ENCODE results near the gene BLVRB. TPM values are rescaled to one million over a fixed set of nuclear protein-coding genes. Genes with fewer than 3 reads are reported as not detected.

Gene BLVRB
- total RNA-seq, 1 experiment from 2014 or later: 35.1 TPM

- Mint-ChIP-seq H3K9me3 (no peaks in the 10 kb centered on the region), H3K4me1 (peaks cover 9% of the 10 kb centered on the region), H3K36me3 (no peaks in the 10 kb centered on the region), H3K27ac (peak overlapping the region; percentile 47; the same call in 1 of the 2 replicates), H3K4me3 (peak overlapping the region; percentile 53), H3K27me3 (ENCODE audit: low read depth) (peaks cover 37% of the 10 kb centered on the region)
- ChIA-PET CTCF (interaction anchor here (1.0 to 1.7 kb wide), 3 partner anchors 14 to 66 kb away, joined by 4 to 10 read pairs (median 4); no protein-coding TSS in a partner anchor), POLR2A (interaction anchor here (0.5 kb wide), 1 partner anchor 22 kb away, joined by 3 read pairs; no protein-coding TSS in a partner anchor)
- DNase-seq (ENCODE audit: low spot score) (peak; percentile 92), ATAC-seq (peak; percentile 92)
- no peak for TF ChIP-seq HMGA2 (CRISPR knock-in tag; IDR thresholded peaks at IDR 0.05)
- 0 out of 2 replicates have a peak, but pooled peaks have one; percentile 41 for TF ChIP-seq CREB1 (CRISPR knock-in tag; IDR thresholded peaks at IDR 0.05)
- peak; percentile 69; the same call in 1 of the 2 replicates for TF ChIP-seq NFE2L1 (CRISPR knock-in tag; IDR thresholded peaks at IDR 0.05)
- TF ChIP-seq ZNF121 (CRISPR knock-in tag; IDR thresholded peaks at IDR 0.05): peak; percentile 43; the same call in 1 of the 2 replicates
- TF ChIP-seq E2F1 (CRISPR knock-in tag; IDR thresholded peaks at IDR 0.05): no peak
- peak; percentile 86 for TF ChIP-seq USF2 (CRISPR knock-in tag; IDR thresholded peaks at IDR 0.05)
- 0 out of 2 replicates have a peak, but pooled peaks have one; percentile 26 for TF ChIP-seq ZNF317 (CRISPR knock-in tag; IDR thresholded peaks at IDR 0.05; ENCODE audit: borderline replicate concordance, low read depth)
- peak; percentile 90 for TF ChIP-seq TEAD1 (CRISPR knock-in tag; IDR thresholded peaks at IDR 0.05)
- peak; percentile 97 for TF ChIP-seq MAX (CRISPR knock-in tag; IDR thresholded peaks at IDR 0.05)
- no peak for TF ChIP-seq ZMAT4 (CRISPR knock-in tag; IDR thresholded peaks at IDR 0.05)
- peak; percentile 88 for TF ChIP-seq USF1 (CRISPR knock-in tag; IDR thresholded peaks at IDR 0.05)
- peak; percentile 73 for TF ChIP-seq SP1 (CRISPR knock-in tag; conservative IDR thresholded peaks at IDR 0.05)
- TF ChIP-seq NR3C1 (CRISPR knock-in tag; conservative IDR thresholded peaks at IDR 0.05; ENCODE audit: low read depth): no peak
- peak; percentile 76; the same call in 1 of the 2 replicates for TF ChIP-seq FOXP1 (CRISPR knock-in tag; IDR thresholded peaks at IDR 0.05; ENCODE audit: borderline replicate concordance)
- TF ChIP-seq FOXP4 (CRISPR knock-in tag; IDR thresholded peaks at IDR 0.05): peak; percentile 95
- no peak for TF ChIP-seq FOXJ3 (CRISPR knock-in tag; IDR thresholded peaks at IDR 0.05; ENCODE audit: borderline replicate concordance)
- 0 out of 2 replicates have a peak, but pooled peaks have one; percentile 39 for TF ChIP-seq SMAD4 (CRISPR knock-in tag; IDR thresholded peaks at IDR 0.05)
- TF ChIP-seq ZNF416 (CRISPR knock-in tag; IDR thresholded peaks at IDR 0.05): no peak
- TF ChIP-seq NR1H2 (CRISPR knock-in tag; IDR thresholded peaks at IDR 0.05): no peak
- TF ChIP-seq GABPB1 (CRISPR knock-in tag; IDR thresholded peaks at IDR 0.05): no peak
- TF ChIP-seq ZNF219 (CRISPR knock-in tag; IDR thresholded peaks at IDR 0.05; ENCODE audit: borderline replicate concordance): peak; percentile 49; the same call in 1 of the 2 replicates
- peak; percentile 89 for TF ChIP-seq IRF1 (CRISPR knock-in tag; IDR thresholded peaks at IDR 0.05)
- peak; percentile 65; the same call in 1 of the 2 replicates for TF ChIP-seq ETV6 (CRISPR knock-in tag; IDR thresholded peaks at IDR 0.05)
- 0 out of 2 replicates have a peak, but pooled peaks have one; percentile 63 for TF ChIP-seq JUN (CRISPR knock-in tag; IDR thresholded peaks at IDR 0.05)
- TF ChIP-seq FOXK1 (CRISPR knock-in tag; IDR thresholded peaks at IDR 0.05): 0 out of 2 replicates have a peak, but pooled peaks have one; percentile 44
- TF ChIP-seq NFATC4 (CRISPR knock-in tag; IDR thresholded peaks at IDR 0.05): no peak
- 0 out of 2 replicates have a peak, but pooled peaks have one; percentile 68 for TF ChIP-seq ARID4B (CRISPR knock-in tag; IDR thresholded peaks at IDR 0.05; ENCODE audit: borderline replicate concordance)
These were observed 67.0 kb downstream of the BLVRB start for GRCh38 chr19:40398417-40399131.
